Measurements from ENCODE around the gene SYCE3.

DNA sequence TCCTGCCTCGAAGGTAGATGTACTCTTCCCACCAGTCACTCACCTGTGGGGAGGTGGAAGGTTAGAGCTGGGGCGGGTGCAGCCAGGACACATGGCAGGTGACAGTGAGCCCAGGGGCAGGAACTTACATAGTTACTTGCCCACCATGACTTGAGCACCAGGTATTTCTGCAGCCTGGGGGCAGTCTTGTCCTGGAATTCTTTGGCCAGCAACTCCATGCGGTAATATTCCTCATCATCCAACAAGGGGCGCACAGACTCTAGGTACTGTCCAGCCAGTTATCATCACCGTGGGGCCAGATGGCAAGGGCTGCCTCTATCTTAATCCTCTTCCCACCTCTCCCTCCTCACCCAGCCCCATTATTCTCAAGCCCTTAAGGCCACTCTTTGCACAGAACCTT is 13.4 kb upstream of the SYCE3 start:
- no peak for TF ChIP-seq TAF1 (IDR thresholded peaks at IDR 0.05; ENCODE audit: borderline replicate concordance, low read depth, low read length)
- no peak for TF ChIP-seq POLR2A (IDR thresholded peaks at IDR 0.05; ENCODE audit: low read depth, low read length)
